Stimulated activated CD8-positive, alpha-beta memory T cell treated with anti-CD3 and anti-CD28 coated beads, Interleukin-15, amount 100 ng/mL, for 48 hours (primary cell): ENCODE data around the gene PTPRT.
"Not testable (repeated sequence)": the region's sequence is repeated elsewhere in the genome, so short reads cannot be mapped to it uniquely, and the experiment has no call there.

Experiments
- DNase-seq, 2 donors: peaks; one replicate each; pipeline ENCODE4 v3.0.0-alpha.2; 2020; ENCODE audit warnings: low read depth in 2 of 2

Gene PTPRT

DNA sequence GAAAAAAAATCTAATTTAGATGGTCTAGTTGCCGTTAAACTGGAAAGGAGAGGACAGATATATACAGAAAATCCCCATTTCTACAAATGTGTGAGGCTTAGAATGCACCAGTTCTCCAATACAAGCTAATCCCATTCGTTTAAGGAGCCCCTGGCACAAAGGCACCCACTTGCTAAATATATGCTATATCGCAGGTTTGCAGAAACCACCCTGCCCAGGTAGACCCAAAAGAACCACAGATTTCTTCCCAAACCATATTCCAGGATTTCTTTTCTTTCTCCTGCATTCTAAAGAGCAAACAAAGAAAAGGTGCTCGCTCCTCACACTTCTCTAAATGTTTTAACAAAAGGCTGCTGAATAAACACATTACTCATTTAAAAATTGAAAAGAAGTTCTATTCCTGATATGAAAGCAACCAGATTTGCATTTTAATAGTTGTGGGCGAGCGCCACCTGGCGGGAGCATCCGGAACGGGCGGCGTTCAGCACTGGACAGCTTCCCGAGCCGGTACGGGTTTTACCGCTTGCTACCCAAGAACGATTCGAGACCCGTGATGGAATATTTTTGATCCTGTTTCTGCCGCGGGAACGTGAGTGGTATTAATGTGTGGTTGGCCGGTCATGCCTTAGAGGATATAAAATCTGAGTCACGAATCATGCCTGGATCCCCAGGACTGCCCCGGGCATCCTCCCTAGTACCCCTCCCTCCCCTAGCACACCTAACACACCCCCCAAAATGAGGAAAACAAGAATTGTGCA lies 2.1 kb downstream of the PTPRT start:
- peak; percentile 46 to 47 for DNase-seq

DNA sequence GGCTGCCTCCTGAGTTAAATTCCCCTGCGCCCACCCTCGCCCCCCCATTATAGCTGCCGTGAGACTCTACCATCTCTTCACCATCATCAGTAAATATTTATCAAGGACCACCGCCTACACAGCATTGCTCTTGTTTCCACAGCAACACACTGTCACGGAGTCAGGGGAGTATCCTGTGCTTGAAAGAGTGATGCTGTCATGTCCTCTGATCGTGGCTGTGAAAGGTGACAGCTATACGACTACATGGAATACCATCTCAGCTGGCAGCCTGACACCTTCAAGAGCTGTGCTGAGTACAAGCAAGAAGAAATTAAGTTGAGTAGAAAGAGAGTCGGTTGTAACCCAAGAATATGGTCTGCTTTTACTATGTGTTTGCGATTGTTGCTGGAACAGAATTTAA lies 3.4 kb downstream of the PTPRT start:
- no peak for DNase-seq

DNA sequence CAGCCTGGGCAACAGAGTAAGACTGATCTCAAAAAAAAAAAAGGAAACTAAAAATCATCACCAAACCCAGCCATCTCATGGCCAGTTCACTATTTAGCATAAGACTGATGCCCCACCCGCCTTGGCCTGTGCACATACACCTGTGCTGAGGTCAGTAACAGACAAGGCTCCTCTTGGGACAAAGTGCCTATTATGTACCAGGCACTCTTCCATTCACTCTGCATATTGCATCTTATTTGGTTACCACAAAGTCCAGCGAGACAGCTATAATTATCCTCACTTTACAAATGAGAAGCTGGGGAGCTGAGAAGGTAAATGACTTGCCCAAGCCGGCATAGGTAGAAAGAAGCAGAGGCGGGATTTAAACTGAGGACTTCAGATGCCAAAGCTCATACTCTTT lies 3.8 kb downstream of the PTPRT start:
- no peak for DNase-seq

DNA sequence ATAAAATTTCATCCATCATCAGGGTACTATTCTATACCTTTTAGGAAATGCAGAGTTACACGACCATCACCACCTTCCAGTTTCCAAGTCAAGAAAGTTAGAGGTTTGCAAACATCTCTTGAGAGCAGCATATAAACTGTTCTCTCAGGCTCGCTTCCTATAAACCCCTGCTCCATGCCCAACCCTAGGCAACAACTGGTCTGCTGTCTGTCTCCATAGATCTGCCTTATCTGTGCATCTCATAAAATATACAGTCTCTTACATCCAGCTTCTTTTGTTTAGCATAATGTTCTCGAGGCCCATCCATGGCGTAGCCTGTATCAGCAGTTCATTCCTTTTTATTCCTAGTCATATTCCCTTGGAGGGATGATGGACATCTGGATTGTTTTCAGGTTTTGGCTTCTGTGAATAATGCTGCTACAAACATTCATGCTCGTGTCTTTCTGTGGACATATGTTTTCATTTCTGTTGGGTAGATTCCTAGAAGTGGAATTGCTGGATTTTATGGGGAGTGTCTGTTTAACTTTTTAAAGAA lies 6.1 kb downstream of the PTPRT start:
- no peak for DNase-seq

DNA sequence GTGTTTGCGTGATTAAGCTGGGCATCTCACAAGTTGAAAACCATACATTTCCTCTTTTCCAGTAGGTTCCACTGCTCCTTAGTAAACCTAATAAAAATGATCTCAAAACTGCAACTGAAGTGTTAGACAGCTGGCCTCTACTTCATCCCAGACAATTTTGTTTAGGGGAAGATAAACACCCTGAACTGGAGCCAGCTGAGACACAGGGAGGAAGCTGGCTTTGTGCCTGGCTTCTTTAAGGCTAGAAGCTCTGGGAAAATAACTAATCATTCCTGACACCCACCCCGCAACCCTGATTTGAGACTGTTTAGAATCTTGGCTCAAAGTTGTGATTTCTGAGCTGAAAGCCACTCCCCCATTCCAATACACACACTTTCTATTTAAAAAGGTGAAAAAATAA lies 11.6 kb downstream of the PTPRT start:
- no peak for DNase-seq

DNA sequence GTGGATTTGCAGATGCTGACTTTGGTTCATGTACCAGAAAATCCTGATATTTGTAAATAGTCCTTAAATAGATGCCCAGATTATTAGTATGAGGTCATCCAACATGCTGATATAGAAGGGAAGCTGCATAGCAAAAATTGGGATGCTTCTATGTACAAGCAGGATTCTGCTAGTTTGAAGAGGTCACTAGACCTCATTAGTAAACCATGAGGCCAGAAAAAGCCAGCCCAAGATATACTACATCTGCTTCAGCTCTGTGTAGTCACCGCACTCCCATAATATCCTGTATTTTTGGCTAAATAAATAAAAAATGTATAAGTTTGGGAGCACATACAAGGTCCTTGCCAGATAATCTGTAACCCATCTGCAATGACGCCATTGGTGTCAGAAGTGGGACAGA lies 13.0 kb downstream of the PTPRT start:
- no peak for DNase-seq

DNA sequence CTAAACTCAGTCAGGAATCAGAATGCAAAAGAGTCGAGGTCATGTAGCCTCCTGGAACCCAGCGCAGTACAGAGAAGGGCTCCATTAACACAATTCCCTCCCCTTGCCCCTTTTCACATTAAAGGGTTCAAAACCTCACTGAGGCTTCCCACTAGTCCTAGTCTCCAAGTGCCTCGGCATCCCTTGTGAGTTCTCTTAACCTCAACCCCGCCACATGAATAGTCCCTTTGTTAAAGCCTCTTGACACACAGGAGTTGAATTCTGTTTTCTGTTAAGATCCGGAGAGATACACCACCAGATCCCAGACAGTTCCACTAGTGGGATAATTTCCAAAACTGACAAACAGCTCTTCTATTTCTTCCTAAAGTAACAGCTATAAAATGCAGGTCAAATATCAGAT lies 17.8 kb downstream of the PTPRT start:
- no peak for DNase-seq

DNA sequence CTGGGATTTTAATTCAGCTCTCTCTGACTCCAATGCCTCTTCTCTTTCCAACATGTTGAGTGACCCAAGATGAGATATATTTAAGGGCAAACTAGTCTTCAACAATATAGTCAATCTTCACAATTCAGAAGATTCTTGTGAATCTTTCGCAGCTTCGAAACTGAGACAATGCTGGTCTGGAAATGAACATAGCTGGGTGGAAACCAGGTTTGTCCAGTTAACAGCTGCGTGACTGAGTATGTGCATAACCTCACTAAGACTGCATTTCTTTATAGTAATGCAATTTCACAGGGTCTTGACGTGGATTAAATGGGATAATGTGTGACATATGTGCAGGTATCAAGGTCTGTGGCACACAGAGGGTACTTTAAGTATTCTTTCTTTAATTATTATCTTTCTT lies 18.9 kb downstream of the PTPRT start:
- DNase-seq, result no peak

DNA sequence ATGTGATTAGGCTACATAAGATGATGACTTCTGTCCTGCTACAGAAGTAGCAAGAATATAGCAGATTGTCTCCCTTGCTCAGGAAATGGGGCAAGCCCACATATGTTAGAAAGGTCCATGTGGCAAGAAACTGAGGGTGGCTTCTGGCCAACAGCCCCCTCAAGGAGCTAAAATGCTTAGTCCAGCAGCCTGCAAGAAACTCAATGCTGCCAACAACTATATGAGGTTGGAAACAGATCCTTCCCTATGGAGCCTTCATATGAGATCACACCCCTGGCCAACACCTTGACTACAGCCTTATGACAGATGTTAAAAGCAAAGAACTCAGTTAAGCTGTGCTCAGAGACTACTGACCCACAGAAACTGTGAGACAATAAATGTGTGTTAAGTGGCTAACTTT lies 22.1 kb downstream of the PTPRT start:
- DNase-seq, result no peak

DNA sequence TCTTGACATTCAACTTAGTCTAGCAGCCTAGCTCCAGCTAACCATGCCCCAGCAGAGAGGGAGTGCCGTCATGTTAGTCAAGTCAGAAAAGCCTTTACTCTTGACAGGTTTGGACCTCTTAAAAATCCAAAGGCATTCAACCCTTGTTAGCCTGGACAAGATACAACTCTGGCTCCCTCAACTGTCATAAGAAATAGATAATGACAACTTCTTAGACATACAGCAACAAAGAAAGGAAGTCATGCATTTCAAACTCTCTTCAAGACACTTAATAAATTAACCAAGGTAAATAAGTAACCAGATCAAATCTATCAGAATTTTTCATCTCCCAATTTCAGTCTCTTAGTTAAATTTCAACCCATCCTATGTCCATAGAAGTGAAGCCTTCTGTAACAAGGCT lies 22.7 kb downstream of the PTPRT start:
- no peak for DNase-seq

DNA sequence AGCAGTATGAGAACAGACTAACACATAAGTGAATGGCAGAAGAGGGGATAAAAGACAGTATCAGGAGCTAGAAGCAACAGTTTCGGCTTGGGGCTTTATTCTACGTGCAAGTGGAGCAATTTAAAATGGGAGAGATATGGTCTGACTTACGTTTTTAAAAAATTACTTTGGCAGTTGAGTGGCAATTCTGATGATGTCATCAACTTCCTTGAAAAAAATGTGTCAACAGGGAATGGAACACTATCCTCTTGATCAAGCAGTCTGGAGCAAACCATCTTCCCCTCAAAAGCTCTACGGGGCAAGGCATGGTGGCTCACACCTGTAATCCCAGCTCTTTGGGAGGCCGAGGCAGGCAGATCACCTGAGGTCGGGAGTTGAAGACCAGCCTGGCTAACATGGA lies 24.1 kb downstream of the PTPRT start:
- no peak for DNase-seq

DNA sequence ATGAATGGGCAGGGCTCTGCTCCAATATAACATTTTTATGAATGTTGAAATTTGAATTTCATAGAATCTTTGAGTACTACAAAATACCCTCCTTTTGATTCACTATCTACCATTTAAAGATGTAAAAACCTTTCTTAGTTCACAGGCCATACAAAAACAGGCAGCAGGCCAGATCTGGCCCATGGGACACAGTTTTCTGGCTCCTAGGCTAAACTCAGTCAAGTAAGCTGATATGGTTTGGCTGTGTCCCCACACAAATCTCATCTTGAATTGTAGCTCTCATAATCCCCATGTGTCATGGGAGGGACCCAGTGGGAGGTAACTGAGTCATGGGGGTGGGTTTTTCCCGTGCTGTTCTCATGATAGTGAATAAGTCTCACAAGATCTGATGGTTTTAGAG lies 25.0 kb downstream of the PTPRT start:
- not testable (repeated sequence) for DNase-seq

DNA sequence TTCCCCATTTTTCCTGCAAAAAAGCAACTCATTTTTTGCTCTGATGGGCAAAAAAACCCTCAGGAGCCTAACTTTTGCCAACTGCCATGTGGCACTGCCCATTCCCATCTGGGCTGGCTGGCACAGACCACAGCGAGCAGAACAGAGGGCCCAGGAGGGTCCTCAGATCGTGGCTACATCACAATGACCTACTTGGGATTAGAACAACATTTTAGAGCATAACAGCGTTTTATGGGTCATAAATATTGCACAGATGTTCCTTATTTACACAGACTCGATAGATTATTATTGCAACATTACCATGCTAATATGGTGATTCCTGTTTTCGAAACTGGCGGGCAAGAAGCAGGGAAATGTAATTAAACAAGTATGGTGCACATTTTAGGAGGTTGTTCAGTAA lies 28.0 kb downstream of the PTPRT start:
- DNase-seq, result no peak

DNA sequence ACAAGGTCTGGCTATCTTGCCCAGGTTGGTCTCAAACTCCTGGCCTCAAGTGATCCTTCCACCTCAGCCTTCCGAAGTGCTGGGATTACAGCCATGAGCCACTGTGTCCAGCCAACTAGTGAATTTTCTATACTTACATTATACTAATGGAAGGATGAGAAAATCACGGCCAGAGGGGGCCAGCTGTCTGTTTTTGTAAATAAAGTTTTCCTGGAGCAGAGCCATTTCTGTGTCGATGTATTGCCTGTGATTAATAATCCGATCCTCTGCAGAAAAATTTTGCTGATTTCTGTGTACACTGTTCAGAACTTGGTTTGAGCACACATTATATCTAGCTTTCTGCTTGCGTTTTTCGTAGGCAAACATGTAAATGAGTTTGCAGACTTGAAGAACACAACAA lies 28.8 kb downstream of the PTPRT start:
- no peak for DNase-seq

DNA sequence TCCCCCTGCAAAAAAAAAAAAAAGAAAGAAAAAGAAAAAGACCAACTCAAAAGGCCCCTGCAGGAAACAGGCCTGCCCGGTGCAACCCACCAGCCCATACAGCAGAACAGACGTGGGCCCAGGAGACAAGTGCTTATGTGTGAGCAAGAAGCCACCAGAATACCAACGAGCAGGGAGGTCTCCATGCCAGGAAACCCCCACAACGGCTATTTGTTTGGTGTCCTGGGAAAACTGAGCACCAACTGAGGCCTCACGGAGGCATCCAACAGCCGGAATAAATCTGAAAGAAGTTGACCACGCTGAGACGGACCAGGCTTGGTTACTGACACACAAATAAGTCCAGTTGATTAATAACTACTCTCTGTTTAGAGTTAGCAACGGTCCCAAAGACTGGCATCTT lies 29.7 kb downstream of the PTPRT start:
- DNase-seq, result no peak

DNA sequence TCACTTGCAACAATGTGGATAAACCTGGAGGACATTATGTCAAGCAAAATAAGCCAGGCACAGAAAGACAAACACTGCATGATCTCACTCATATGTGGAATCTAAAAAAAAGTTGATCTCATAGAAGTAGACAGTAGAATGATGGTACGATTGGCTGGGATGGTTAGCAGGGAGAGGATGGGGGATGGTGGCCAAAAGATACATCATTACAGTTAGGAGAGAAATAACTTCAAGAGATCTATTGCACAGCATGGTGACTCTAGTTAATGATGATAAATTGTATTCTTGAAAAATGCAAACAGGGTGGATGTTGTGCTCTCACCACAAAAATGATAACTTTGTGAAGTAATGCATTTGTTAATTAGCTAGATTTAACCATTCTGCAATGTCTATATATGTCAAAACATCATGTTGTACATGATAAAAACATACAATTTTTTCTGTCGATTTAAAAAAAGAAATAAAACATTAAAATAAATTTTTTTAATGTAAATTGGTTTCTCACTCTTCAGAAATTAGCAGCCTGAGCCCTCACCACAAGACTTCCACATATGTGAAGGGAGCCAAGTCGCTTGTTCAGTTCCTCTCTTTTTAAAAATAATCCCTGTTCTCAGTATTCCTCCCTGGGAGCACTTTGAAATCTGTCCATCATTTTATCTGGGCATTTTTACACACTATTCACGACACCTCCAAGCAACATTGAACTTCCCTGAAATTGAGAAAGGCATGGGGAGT lies 34.2 kb downstream of the PTPRT start:
- DNase-seq, result no peak

DNA sequence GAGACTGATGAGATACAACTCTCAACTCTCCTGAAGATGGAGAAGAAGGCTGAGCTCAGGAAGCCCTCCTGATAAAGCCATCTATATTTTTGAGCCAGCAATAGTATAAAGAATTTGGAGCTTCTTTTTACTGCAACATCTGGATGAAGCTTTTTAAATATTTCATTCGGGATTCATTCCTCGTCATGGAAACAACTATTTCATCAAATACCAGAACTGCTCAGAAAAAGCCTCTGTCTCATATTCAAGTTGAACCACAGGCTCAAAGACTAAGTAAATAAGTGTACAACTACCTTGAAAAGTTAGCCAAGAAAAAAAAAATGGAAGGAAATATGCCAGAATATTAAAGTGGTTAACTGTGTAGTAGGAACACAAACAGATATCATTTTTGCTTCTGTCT lies 37.8 kb downstream of the PTPRT start:
- no peak for DNase-seq

DNA sequence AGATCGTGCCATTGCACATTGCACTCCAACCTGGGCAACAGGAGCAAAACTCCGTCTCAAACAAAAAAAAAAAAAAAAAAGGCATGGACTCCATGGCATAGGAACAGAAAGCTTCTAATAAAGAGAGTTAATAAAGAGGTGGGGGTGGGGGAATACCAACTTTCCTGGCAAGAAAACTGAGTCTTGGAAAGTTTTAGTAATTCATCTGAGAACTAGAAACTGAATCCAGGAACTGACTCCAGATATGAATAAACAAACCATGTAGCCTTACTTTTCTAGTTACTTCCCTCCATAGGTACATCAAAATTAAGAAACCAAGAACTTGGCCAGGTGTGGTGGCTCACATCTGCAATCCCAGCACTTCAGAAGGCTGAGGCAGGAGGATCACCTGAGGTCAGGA lies 38.5 kb downstream of the PTPRT start:
- no peak for DNase-seq

DNA sequence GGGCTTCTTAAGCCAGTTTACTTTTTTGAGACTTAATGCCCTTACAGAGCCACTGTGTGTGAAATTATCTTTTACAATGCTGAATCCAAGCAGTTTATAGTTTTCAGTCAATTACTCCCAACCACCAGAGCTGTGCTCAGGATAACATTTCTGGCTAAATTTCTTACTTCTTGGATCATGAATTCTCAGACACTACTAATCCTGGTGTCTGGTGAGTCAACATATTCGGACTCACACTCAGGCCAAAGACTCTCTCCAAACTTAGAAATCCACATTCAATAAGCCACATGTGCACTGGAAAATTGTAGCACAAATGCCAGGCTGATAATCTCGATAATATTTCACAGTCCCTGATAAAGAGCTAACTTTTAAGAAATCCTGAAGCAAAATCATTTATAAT lies 49.0 kb downstream of the PTPRT start:
- no peak for DNase-seq

DNA sequence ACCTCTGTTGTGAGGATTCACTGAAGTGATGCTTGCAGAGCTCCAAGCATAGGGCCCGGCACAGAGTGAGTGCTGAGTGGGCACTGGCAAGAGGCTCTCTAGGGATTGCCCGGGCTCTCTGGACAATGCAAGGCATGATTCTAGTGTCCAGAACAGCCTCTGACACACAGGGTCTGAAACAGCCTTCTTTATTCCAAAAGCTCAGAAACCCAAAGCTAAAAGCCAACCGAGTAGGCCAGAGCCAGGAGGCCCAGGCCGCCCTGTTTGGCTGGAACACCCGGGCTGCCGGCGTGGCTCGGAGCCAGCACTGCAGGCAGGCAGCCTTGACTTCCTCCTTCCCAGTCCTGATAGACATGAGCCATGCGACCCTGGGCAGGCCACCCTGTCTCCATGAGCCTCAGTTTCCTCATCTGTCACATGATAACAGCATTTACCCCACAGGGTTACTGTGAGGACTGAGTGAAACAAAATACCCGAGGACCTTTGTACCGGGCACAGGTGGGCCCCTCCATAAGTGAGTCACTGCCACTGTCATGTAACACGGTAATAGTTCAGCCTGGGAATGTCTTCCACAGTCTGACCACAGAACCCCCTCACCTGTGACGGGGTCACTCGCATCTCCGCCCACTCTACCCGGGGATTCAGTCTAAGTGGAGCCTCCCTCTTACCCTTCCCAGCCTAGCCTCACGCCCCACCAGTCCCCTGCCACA lies 51.5 kb downstream of the PTPRT start:
- no peak for DNase-seq

DNA sequence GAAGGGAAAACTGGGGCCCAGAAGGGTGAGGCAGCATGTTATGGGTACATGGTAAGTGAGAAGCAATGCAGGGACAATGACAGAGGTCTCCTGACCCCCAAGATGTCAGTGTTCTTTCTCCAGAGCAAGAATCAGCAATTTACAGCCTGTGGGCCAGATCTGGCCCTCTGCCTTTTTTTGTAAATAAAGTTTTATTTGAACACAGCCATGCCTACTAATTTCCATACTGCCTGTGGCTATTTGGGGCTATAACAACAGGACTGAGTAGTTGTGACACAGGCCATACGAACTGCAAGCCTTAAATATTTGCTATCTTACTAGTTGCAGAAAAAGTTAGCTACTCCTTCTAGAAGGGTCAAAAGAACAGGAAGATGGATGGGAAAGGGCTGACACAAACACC lies 52.5 kb downstream of the PTPRT start:
- no peak for DNase-seq

DNA sequence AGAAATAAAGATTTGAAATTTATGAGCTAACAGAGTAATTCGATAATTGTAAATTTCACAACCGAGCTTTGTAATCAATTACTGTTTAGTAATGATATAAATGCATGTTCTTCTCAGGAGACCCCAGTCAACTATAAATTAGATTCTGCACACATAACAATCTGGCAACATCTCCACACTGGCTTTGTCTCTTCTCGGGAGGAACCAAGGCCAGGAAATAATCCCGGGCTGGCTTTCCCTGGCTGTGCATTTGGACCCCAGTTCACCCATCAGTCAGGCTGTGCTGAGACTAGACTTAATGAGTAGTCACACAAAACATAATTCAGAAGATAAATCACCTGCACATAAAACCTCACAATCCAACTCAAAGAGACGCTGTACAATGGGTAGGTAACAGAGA lies 65.5 kb downstream of the PTPRT start:
- DNase-seq, result no peak

DNA sequence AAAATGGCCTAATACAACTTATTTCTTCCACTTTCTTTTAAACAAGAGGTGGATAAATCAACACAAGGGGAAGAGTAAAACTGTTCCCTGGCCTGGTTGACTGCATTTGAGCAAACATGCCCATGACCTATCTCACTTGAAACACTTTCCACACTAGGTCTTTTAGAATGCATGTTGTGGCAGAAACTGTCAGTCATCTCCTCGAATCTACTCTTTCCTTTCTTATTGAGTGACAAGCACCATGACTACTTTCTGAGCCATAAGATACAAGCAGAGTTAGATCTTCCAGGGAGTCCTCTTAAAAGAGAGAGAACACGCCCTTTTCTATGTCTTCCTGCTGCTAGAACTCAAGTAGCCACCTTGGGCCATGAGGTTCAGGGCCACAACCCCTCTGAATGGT lies 66.5 kb downstream of the PTPRT start:
- DNase-seq, result no peak
